Panc1 (cell line): Measurements from ENCODE around the gene PIP4K2A. TPM values are rescaled to one million over a fixed set of nuclear protein-coding genes. Genes with fewer than 3 reads are reported as not detected.
"Not testable (repeated sequence)": the region's sequence is repeated elsewhere in the genome, so short reads cannot be mapped to it uniquely, and the experiment has no call there.

Experiments used
- ATAC-seq: fragments of 200-7000 bp; cut with Tn5 transposase; 2 replicates; pipeline ENCODE4 v1.9.1; 2020; ENCODE audit warnings: mild to moderate bottlenecking, moderate library complexity
- BruUV-seq: library from RNA; stranded (reverse); fragments of 400-500 nt; replicated peaks from 2 replicates; lab custom pipeline; 2021; lab: Mats Ljungman, UMichigan
- CTCF ChIA-PET: fragments of 300-600 bp; sonication (Branson Sonifier 250); formaldehyde crosslinking; loops from one replicate; lab custom pipeline; 2022; ENCODE audit warnings: antibody characterized with exemption; lab: Charles Lee
- POLR2A ChIA-PET: fragments of 300-600 bp; sonication (Branson Sonifier 250); formaldehyde crosslinking; loops from one replicate; lab custom pipeline; 2022; ENCODE audit warnings: antibody characterized with exemption; lab: Charles Lee
- DNase-seq: peaks from one replicate; pipeline ENCODE4 v3.0.0-alpha.2; 2010; ENCODE audit warnings: low read depth, low spot score
- H3K27ac ChIP-seq: 2 replicates; pipeline ENCODE4 v1.5.1; 2011; ENCODE audit warnings: mild to moderate bottlenecking, low read length, inconsistent platforms
- H3K27me3 ChIP-seq: fragments of 200-500 bp; sonication (Bioruptor generic); 2 replicates; pipeline ENCODE4 v1.6.0; 2014; ENCODE audit warnings: low read length, inconsistent platforms; ENCODE audit not compliant: control insufficient read depth, insufficient read depth
- H3K36me3 ChIP-seq: fragments of 200-500 bp; sonication (Bioruptor generic); 2 replicates; pipeline ENCODE4 v1.5.1; 2014; ENCODE audit warnings: inconsistent platforms, mild to moderate bottlenecking, low read length, moderate library complexity; ENCODE audit not compliant: control insufficient read depth, insufficient read depth
- H3K4me1 ChIP-seq: 2 replicates; pipeline ENCODE4 v1.5.1; 2011; ENCODE audit warnings: inconsistent platforms, mild to moderate bottlenecking, low read length, moderate library complexity; ENCODE audit not compliant: control insufficient read depth, insufficient read depth
- H3K4me3 ChIP-seq, 2 experiments: 2 replicates each; pipeline ENCODE4 v1.5.1; 2011 to 2012; ENCODE audit warnings: low read depth in 2 of 2, low read length in 2 of 2, mild to moderate bottlenecking in 2 of 2, inconsistent platforms in 1 of 2, moderate library complexity in 1 of 2
- H3K9me3 ChIP-seq: fragments of 200-500 bp; sonication (Bioruptor generic); 2 replicates; pipeline ENCODE4 v1.5.1; 2014; ENCODE audit warnings: low read depth, mild to moderate bottlenecking, inconsistent platforms, low read length, moderate library complexity; ENCODE audit not compliant: control insufficient read depth, insufficient read depth
- POLR2AphosphoS5 ChIP-seq: IDR thresholded peaks from 2 replicates; pipeline ENCODE4 v1.6.1; 2012; ENCODE audit warnings: mild to moderate bottlenecking, low read depth, low read length, moderate library complexity
- SIN3A ChIP-seq: IDR thresholded peaks from 2 replicates; pipeline ENCODE4 v1.6.1; 2012; ENCODE audit warnings: low read depth, mild to moderate bottlenecking, low read length, moderate library complexity, borderline replicate concordance; ENCODE audit not compliant: insufficient read depth
- TCF7L2 ChIP-seq: IDR thresholded peaks from 2 replicates; pipeline ENCODE4 v1.6.1; 2011; ENCODE audit warnings: mild to moderate bottlenecking, low read depth, low read length, inconsistent platforms
- in situ Hi-C: cut with HindIII; loops from 2 replicates; pipeline ENCODE4 v1.10.0; 2016; ENCODE audit warnings: low sequenced_read_pairs, low pct_unique_long_range_greater_than_20kb
- intact Hi-C: fragments of 100-400 bp; cut with micrococcal nuclease; formaldehyde crosslinking; loops from one replicate; pipeline ENCODE4 v1.10.0; 2022; ENCODE audit not compliant: unreplicated experiment
- total RNA-seq: library from RNA; stranded (reverse); gene quantifications from one replicate; pipeline ENCODE4 v1.2.1, GENCODE V29; 2021; ENCODE audit not compliant: unreplicated experiment
- TF ChIP-seq, protein P1 (sequence below): fragments of 450-650 bp; IDR thresholded peaks from 2 replicates; pipeline ENCODE4 v1.5.1; 2017; ENCODE audit warnings: mild to moderate bottlenecking
- TF ChIP-seq, protein P2 (sequence below), 2 experiments: IDR thresholded peaks; 2 replicates each; pipeline ENCODE4 v1.6.1; 2011 to 2012; ENCODE audit warnings: low read depth in 2 of 2, control low read depth in 1 of 2, low read length in 1 of 2, mild to moderate bottlenecking in 1 of 2, moderate library complexity in 1 of 2; ENCODE audit not compliant: insufficient read depth in 1 of 2

PIP4K2A gene
- total RNA-seq, 1 experiment from 2014 or later = 25.2 TPM

DNA sequence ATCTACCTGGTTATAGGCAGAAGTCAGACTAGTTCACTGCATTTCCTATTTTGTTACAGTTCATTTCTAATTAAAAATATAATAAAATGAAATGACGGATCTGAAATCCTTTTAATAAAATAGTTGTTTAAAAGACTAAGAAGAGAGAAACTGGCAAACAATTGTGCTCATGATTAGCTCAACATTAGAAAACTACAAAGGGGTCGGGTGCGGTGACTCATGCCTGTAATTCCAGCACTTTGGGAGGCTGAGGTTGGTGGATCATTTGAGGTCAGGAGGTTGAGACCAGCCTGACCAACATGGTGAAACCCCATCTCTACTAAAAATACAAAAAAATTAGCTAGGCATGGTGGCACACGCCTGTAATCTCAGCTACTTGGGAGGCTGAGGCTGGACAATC lies 27.3 kb upstream of the PIP4K2A start:
- H3K36me3 ChIP-seq, H3K4me3 ChIP-seq, in situ Hi-C loops, intact Hi-C loops, H3K27ac ChIP-seq, H3K9me3 ChIP-seq, POLR2A ChIA-PET, H3K27me3 ChIP-seq, DNase-seq, BruUV-seq, ATAC-seq, H3K4me1 ChIP-seq, CTCF ChIA-PET: not testable (repeated sequence)

DNA sequence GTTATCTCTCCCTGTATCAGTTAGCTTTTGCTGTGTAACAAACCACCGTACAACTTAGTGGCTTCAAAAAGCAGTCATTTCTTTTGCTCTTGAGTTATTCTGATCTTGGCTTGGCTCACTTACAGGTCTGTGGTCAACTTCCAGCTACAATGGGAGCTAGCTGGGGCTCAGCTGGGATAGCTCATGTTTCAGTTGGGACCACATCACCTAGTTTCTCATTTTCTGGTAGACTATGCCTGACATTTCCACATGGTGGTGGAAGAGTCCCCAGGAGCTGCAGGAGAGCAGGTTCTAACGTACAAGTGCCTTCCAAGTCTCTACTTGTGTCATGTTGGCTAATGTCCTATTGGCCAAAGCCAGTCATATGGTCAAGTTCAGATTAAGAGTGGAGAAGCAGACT lies 25.8 kb upstream of the PIP4K2A start:
- ATAC-seq (no peak), DNase-seq (no peak)
- Histone ChIP-seq H3K4me3 (no peak overlapping the region), H3K27ac (no peak overlapping the region), H3K9me3 (no peaks in the 10 kb centered on the region), H3K36me3 (no peaks in the 10 kb centered on the region), H3K4me1 (no peaks in the 10 kb centered on the region), H3K27me3 (no peaks in the 10 kb centered on the region)
- CTCF ChIA-PET = no interaction called here
- intact Hi-C loops = no loop called here
- in situ Hi-C loops = no loop called here
- POLR2A ChIA-PET = no interaction called here
- no peak for TF ChIP-seq POLR2AphosphoS5
- TF ChIP-seq, protein P1, sequence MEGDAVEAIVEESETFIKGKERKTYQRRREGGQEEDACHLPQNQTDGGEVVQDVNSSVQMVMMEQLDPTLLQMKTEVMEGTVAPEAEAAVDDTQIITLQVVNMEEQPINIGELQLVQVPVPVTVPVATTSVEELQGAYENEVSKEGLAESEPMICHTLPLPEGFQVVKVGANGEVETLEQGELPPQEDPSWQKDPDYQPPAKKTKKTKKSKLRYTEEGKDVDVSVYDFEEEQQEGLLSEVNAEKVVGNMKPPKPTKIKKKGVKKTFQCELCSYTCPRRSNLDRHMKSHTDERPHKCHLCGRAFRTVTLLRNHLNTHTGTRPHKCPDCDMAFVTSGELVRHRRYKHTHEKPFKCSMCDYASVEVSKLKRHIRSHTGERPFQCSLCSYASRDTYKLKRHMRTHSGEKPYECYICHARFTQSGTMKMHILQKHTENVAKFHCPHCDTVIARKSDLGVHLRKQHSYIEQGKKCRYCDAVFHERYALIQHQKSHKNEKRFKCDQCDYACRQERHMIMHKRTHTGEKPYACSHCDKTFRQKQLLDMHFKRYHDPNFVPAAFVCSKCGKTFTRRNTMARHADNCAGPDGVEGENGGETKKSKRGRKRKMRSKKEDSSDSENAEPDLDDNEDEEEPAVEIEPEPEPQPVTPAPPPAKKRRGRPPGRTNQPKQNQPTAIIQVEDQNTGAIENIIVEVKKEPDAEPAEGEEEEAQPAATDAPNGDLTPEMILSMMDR = no peak
- TF ChIP-seq, protein P2, sequence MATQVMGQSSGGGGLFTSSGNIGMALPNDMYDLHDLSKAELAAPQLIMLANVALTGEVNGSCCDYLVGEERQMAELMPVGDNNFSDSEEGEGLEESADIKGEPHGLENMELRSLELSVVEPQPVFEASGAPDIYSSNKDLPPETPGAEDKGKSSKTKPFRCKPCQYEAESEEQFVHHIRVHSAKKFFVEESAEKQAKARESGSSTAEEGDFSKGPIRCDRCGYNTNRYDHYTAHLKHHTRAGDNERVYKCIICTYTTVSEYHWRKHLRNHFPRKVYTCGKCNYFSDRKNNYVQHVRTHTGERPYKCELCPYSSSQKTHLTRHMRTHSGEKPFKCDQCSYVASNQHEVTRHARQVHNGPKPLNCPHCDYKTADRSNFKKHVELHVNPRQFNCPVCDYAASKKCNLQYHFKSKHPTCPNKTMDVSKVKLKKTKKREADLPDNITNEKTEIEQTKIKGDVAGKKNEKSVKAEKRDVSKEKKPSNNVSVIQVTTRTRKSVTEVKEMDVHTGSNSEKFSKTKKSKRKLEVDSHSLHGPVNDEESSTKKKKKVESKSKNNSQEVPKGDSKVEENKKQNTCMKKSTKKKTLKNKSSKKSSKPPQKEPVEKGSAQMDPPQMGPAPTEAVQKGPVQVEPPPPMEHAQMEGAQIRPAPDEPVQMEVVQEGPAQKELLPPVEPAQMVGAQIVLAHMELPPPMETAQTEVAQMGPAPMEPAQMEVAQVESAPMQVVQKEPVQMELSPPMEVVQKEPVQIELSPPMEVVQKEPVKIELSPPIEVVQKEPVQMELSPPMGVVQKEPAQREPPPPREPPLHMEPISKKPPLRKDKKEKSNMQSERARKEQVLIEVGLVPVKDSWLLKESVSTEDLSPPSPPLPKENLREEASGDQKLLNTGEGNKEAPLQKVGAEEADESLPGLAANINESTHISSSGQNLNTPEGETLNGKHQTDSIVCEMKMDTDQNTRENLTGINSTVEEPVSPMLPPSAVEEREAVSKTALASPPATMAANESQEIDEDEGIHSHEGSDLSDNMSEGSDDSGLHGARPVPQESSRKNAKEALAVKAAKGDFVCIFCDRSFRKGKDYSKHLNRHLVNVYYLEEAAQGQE (IDR thresholded peaks at IDR 0.05; ENCODE audit: insufficient read depth in 1 of 2, low read depth in 2 of 2, low read length in 1 of 2) = no peak
- no peak for TF ChIP-seq TCF7L2
- no peak for TF ChIP-seq SIN3A
- BruUV-seq = no TSS peak

DNA sequence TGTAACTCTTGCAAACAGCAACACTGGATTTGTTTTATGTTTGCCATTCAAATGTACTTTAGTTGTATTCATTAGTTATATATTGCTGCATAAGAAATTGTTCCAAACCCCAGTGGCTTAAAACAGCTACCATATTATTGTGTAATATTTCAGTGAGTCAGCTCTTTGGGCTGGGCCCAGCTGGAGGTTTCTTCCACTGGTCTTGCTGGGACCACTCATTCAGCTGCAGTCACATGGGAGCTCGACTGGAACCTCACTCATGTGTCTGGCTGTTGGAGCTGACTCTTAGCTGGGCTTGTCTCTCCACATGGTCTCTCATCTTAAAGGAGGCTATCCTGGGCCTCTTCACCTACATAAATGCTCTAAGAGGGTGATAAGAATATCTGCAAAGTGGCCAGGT lies 23.2 kb upstream of the PIP4K2A start:
- TF ChIP-seq, protein P1 = no peak
- TF ChIP-seq SIN3A = no peak
- TF ChIP-seq POLR2AphosphoS5 = no peak
- no peak for TF ChIP-seq TCF7L2
- TF ChIP-seq, protein P2 (IDR thresholded peaks at IDR 0.05; ENCODE audit: insufficient read depth in 1 of 2, low read depth in 2 of 2, low read length in 1 of 2) = no peak
- Histone ChIP-seq H3K9me3 (no peaks in the 10 kb centered on the region), H3K4me3 (no peak overlapping the region), H3K36me3 (no peaks in the 10 kb centered on the region), H3K27me3 (no peaks in the 10 kb centered on the region), H3K27ac (no peak overlapping the region), H3K4me1 (no peaks in the 10 kb centered on the region)
- no TSS peak for BruUV-seq
- DNase-seq (no peak), ATAC-seq (no peak)
- POLR2A ChIA-PET = no interaction called here
- CTCF ChIA-PET = no interaction called here
- in situ Hi-C loops (no loop called here), intact Hi-C loops (no loop called here)
